K562 (cell line): ENCODE results near the gene TCF7. TPM values are rescaled to one million over a fixed set of nuclear protein-coding genes. Genes with fewer than 3 reads are reported as not detected.

Source experiments
- ARHGAP35 ChIP-seq: fragments of 450-650 bp; IDR thresholded peaks from 2 replicates; pipeline ENCODE4 v1.6.1; 2018; ENCODE audit not compliant: partially characterized antibody
- KDM5B ChIP-seq: fragments of 200-600 bp; sonication (generic); IDR thresholded peaks from 2 replicates; pipeline ENCODE4 v1.6.1; 2012; ENCODE audit warnings: low read depth, mild to moderate bottlenecking, moderate library complexity, low read length, control low read depth, inconsistent platforms; ENCODE audit not compliant: insufficient replicate concordance
- L3MBTL2 ChIP-seq: fragments of 450-650 bp; IDR thresholded peaks from 2 replicates; pipeline ENCODE4 v1.6.1; 2016; ENCODE audit warnings: mild to moderate bottlenecking, moderate library complexity
- NCOR1 ChIP-seq: fragments of 450-650 bp; IDR thresholded peaks from 2 replicates; pipeline ENCODE4 v1.6.1; 2016; ENCODE audit warnings: mild to moderate bottlenecking, moderate library complexity
- NRF1 ChIP-seq, 2 experiments: fragments of 450-650 bp; IDR thresholded peaks in 1 of 2; conservative IDR thresholded peaks in 1 of 2; 2 replicates each; pipeline ENCODE4 v1.6.1; 2014; ENCODE audit warnings: mild to moderate bottlenecking in 2 of 2
- PHF8 ChIP-seq: fragments of 200-600 bp; sonication (generic); IDR thresholded peaks from 2 replicates; pipeline ENCODE4 v1.6.1; 2012; ENCODE audit warnings: mixed run types, mild to moderate bottlenecking, inconsistent platforms, low read length, moderate library complexity, borderline replicate concordance
- POLR2A ChIP-seq: fragments of 450-650 bp; conservative IDR thresholded peaks from 2 replicates; pipeline ENCODE4 v1.6.1; 2016
- SRF ChIP-seq, 2 experiments: fragments of 250-450, 450-650 bp in 1 of 2; sonication (Bioruptor Pico) in 1 of 2; sonication (generic) in 1 of 2; formaldehyde crosslinking; IDR thresholded peaks; 2 replicates each; pipeline versions ENCODE4 v1.5.0 to v1.5.1; 2020 to 2022; ENCODE audit warnings: mild to moderate bottlenecking in 1 of 2, missing genetic modification reagents in 1 of 2
- TCF7 ChIP-seq: sonication (generic); IDR thresholded peaks from 2 replicates; pipeline ENCODE4 v1.6.1; 2016; ENCODE audit warnings: antibody characterized with exemption, borderline replicate concordance
- YY1 ChIP-seq, 3 experiments: IDR thresholded peaks; 2 replicates each; pipeline ENCODE4 v1.6.1; 2011; ENCODE audit warnings: low read length in 2 of 3, mild to moderate bottlenecking in 2 of 3, moderate library complexity in 2 of 3, borderline replicate concordance in 1 of 3, control low read depth in 1 of 3, low read depth in 1 of 3; ENCODE audit not compliant: insufficient read depth in 3 of 3, insufficient replicate concordance in 2 of 3, control insufficient read depth in 1 of 3, insufficient read length in 1 of 3; ENCODE audit errors: extremely low read depth in 1 of 3
- ZBTB7A ChIP-seq: IDR thresholded peaks from 2 replicates; pipeline ENCODE4 v1.6.1; 2011; ENCODE audit warnings: low read depth, mild to moderate bottlenecking, low read length, moderate library complexity, borderline replicate concordance; ENCODE audit not compliant: control insufficient read depth
- ZFP36 ChIP-seq: fragments of 150-350 bp; IDR thresholded peaks from 2 replicates; pipeline ENCODE4 v1.6.1; 2018; ENCODE audit warnings: low read length, low read depth; ENCODE audit not compliant: partially characterized antibody
- ZKSCAN8 ChIP-seq: fragments of 200-800 bp; sonication (Bioruptor generic); IDR thresholded peaks from 2 replicates; pipeline ENCODE4 v1.6.1; 2016; ENCODE audit warnings: missing genetic modification characterization, missing compliant biosample characterization
- polyA plus RNA-seq, 8 experiments: library from polyadenylated mRNA; depleted of rRNA in 4 of 8; stranded (reverse) in 5 of 8; unstranded in 3 of 8; fragments of >200 nt; fragmentation: Nextera tagmentation in 2 of 8; fragmentation: Illumina TruSeq in 1 of 8; extraction: Ambion mirVana in 2 of 8; extraction: Trizol in 1 of 8; gene quantifications; 2 replicates each; pipeline versions ENCODE4 v1.2.1 to v1.2.3, GENCODE V29; 2011 to 2014; ENCODE audit warnings: inconsistent platforms in 1 of 8, missing spikeins in 1 of 8
- total RNA-seq, 7 experiments: library from RNA; depleted of rRNA in 6 of 7; stranded (reverse); fragments of >200 nt in 6 of 7; fragmentation: Illumina TruSeq in 2 of 7; extraction: Trizol in 2 of 7; gene quantifications; 2 replicates each; pipeline versions ENCODE4 v1.2.1 to v1.2.3, GENCODE V29; 2011 to 2021; ENCODE audit warnings: low replicate concordance in 1 of 7
- TF ChIP-seq, protein P1 (sequence below): sonication (generic); formaldehyde crosslinking; IDR thresholded peaks from 2 replicates; pipeline ENCODE4 v1.8.1; 2022; ENCODE audit warnings: missing genetic modification reagents
- TF ChIP-seq, protein P2 (sequence below): sonication (generic); formaldehyde crosslinking; IDR thresholded peaks from 2 replicates; pipeline ENCODE4 v1.8.0; 2022; ENCODE audit warnings: mild to moderate bottlenecking, missing genetic modification reagents
- TF ChIP-seq, protein P3 (sequence below): sonication (generic); formaldehyde crosslinking; IDR thresholded peaks from 2 replicates; pipeline ENCODE4 v1.9.0; 2022; ENCODE audit warnings: mild to moderate bottlenecking, missing genetic modification reagents
- TF ChIP-seq, protein P4 (sequence below): sonication (generic); formaldehyde crosslinking; IDR thresholded peaks from 2 replicates; pipeline ENCODE4 v1.8.0; 2022; ENCODE audit warnings: mild to moderate bottlenecking, missing genetic modification reagents
- TF ChIP-seq, protein P5 (sequence below): fragments of 450-650 bp; conservative IDR thresholded peaks from 2 replicates; pipeline ENCODE4 v1.6.1; 2016; ENCODE audit warnings: missing genetic modification characterization, low read depth, mild to moderate bottlenecking, control low read depth, missing compliant biosample characterization

The TCF7 gene
- total and polyA plus RNA-seq, 9 of the 15 experiments (the other 6 are each of a cell fraction or from before 2014, with no cell fraction given): 1.6 to 14.9 (median 4.2) TPM

DNA sequence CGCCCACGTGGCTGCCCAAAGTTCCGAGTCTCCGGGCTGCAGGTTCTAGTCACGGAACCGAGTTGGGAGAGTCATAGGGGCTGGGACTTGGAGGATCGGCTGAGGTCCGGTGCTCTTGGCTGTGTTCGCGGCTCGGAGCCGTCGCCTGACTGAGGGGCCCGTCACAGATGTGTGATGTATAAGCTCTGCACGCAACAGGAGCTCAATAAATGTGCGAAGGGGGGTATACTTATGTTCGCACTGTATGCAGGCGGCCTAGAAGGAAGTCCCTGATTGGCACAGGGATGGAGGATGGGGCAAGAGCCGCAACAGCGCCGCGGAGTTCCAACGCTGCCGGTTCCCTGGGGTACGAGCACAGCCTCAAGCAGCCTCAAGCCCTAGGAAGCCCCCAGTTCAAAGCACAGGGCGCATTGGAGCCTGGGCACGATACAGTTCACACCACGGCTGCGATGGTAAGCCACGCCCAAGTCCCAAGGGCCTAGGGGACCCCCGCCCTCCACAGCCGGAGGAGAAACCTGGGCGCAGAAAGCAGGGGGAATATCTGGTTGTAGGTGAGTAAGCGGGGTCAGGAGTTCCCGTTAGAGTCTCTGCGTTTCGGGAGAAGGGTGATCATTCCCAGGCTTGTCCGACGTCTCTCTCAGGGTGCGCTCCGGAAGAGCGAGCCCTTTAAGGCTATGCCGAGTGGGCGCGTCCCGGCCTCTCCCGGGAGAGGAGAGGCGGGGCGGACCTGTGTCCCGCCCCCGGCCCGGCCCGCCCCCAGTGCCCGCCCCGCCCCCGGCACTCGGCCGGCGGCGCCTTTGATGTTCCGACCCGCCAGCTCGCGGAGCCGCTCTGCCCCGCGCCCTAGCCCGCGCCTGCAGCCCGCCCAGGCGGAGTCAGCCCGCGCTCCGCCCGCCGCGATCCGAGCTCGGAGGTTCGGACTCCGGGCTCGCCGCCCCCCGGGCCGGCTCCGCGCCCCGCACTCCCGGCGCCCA, at the start of gene TCF7 (continued):
- peak in 1 of 3 experiments; percentile 1 for TF ChIP-seq YY1 (IDR thresholded peaks at IDR 0.05; ENCODE audit: borderline replicate concordance in 1 of 3, control insufficient read depth in 1 of 3, extremely low read depth in 1 of 3, insufficient read depth in 3 of 3, insufficient read length in 1 of 3, insufficient replicate concordance in 2 of 3, low read depth in 1 of 3, low read length in 2 of 3)
- TF ChIP-seq NRF1 (conservative IDR thresholded peaks at IDR 0.05 in 1 of 2, IDR thresholded peaks at IDR 0.05 in 1 of 2): 0 out of 4 replicates have a peak, but pooled peaks of 1 of the 2 experiments have one; percentile 16
- peak; percentile 79 for TF ChIP-seq ZKSCAN8 (CRISPR knock-in tag)
- TF ChIP-seq, protein P1, sequence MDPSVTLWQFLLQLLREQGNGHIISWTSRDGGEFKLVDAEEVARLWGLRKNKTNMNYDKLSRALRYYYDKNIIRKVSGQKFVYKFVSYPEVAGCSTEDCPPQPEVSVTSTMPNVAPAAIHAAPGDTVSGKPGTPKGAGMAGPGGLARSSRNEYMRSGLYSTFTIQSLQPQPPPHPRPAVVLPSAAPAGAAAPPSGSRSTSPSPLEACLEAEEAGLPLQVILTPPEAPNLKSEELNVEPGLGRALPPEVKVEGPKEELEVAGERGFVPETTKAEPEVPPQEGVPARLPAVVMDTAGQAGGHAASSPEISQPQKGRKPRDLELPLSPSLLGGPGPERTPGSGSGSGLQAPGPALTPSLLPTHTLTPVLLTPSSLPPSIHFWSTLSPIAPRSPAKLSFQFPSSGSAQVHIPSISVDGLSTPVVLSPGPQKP (CRISPR knock-in tag): peak; percentile 42; the same call in 1 of the 2 replicates
- TF ChIP-seq NCOR1: no peak
- TF ChIP-seq SRF (CRISPR knock-in tag; IDR thresholded peaks at IDR 0.05): peak; percentile 84 to 99; a peak in 3 of 4 replicates
- 0 out of 2 replicates have a peak, but pooled peaks have one; percentile 17 for TF ChIP-seq ZBTB7A
- TF ChIP-seq POLR2A: 0 out of 2 replicates have a peak, but pooled peaks have one; percentile 26
- TF ChIP-seq TCF7: peak; percentile 97
- peak; percentile 20; the same call in 1 of the 2 replicates for TF ChIP-seq L3MBTL2
- TF ChIP-seq, protein P2, sequence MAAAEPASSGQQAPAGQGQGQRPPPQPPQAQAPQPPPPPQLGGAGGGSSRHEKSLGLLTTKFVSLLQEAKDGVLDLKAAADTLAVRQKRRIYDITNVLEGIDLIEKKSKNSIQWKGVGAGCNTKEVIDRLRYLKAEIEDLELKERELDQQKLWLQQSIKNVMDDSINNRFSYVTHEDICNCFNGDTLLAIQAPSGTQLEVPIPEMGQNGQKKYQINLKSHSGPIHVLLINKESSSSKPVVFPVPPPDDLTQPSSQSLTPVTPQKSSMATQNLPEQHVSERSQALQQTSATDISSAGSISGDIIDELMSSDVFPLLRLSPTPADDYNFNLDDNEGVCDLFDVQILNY: no peak
- TF ChIP-seq ARHGAP35: no peak
- no peak for TF ChIP-seq KDM5B
- peak; percentile 67 for TF ChIP-seq ZFP36
- TF ChIP-seq, protein P3, sequence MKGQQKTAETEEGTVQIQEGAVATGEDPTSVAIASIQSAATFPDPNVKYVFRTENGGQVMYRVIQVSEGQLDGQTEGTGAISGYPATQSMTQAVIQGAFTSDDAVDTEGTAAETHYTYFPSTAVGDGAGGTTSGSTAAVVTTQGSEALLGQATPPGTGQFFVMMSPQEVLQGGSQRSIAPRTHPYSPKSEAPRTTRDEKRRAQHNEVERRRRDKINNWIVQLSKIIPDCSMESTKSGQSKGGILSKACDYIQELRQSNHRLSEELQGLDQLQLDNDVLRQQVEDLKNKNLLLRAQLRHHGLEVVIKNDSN (CRISPR knock-in tag): peak; percentile 17; the same call in 1 of the 2 replicates
- TF ChIP-seq PHF8: peak; percentile 31; the same call in 1 of the 2 replicates
- TF ChIP-seq, protein P4, sequence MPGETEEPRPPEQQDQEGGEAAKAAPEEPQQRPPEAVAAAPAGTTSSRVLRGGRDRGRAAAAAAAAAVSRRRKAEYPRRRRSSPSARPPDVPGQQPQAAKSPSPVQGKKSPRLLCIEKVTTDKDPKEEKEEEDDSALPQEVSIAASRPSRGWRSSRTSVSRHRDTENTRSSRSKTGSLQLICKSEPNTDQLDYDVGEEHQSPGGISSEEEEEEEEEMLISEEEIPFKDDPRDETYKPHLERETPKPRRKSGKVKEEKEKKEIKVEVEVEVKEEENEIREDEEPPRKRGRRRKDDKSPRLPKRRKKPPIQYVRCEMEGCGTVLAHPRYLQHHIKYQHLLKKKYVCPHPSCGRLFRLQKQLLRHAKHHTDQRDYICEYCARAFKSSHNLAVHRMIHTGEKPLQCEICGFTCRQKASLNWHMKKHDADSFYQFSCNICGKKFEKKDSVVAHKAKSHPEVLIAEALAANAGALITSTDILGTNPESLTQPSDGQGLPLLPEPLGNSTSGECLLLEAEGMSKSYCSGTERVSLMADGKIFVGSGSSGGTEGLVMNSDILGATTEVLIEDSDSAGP (CRISPR knock-in tag): peak; percentile 90
- TF ChIP-seq, protein P5, sequence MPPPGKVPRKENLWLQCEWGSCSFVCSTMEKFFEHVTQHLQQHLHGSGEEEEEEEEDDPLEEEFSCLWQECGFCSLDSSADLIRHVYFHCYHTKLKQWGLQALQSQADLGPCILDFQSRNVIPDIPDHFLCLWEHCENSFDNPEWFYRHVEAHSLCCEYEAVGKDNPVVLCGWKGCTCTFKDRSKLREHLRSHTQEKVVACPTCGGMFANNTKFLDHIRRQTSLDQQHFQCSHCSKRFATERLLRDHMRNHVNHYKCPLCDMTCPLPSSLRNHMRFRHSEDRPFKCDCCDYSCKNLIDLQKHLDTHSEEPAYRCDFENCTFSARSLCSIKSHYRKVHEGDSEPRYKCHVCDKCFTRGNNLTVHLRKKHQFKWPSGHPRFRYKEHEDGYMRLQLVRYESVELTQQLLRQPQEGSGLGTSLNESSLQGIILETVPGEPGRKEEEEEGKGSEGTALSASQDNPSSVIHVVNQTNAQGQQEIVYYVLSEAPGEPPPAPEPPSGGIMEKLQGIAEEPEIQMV (tag): no peak
